Osteocyte (in vitro differentiated cells): ENCODE measurements around the gene FAT2. TPM values are rescaled to one million over a fixed set of nuclear protein-coding genes. Genes with fewer than 3 reads are reported as not detected.

Experiments used
- DNase-seq: peaks from one replicate; pipeline ENCODE4 v3.0.0; 2021; ENCODE audit warnings: mixed read lengths; ENCODE audit not compliant: unreplicated experiment; ENCODE audit errors: extremely low spot score
- H3K27ac Mint-ChIP-seq: one replicate; pipeline ENCODE4 v1.8.0; 2021; ENCODE audit warnings: mild to moderate bottlenecking, mixed read lengths; ENCODE audit not compliant: unreplicated experiment
- H3K27me3 Mint-ChIP-seq: one replicate; pipeline ENCODE4 v1.8.0; 2021; ENCODE audit warnings: mixed read lengths; ENCODE audit not compliant: unreplicated experiment
- H3K36me3 Mint-ChIP-seq: one replicate; pipeline ENCODE4 v1.8.0; 2021; ENCODE audit warnings: mixed read lengths; ENCODE audit not compliant: unreplicated experiment
- H3K4me1 Mint-ChIP-seq: one replicate; pipeline ENCODE4 v1.8.0; 2021; ENCODE audit warnings: mixed read lengths; ENCODE audit not compliant: unreplicated experiment
- H3K4me3 Mint-ChIP-seq: one replicate; pipeline ENCODE4 v1.8.0; 2021; ENCODE audit warnings: mild to moderate bottlenecking, moderate library complexity, mixed read lengths; ENCODE audit not compliant: unreplicated experiment
- H3K9me3 Mint-ChIP-seq: one replicate; pipeline ENCODE4 v1.8.0; 2021; ENCODE audit warnings: mixed read lengths; ENCODE audit not compliant: unreplicated experiment
- long read RNA-seq: library from polyadenylated mRNA; unstranded; transcript quantifications from one replicate; pipeline ENCODE4 v2.0.0, GENCODE V29; 2021
- total RNA-seq: library from RNA; stranded (reverse); gene quantifications from 2 replicates; pipeline ENCODE4 v1.2.1, GENCODE V29; 2021
- TF ChIP-seq, protein P1 (sequence below): fragments of 200-600 bp; sonication (generic); IDR thresholded peaks from 2 replicates; pipeline ENCODE4 v1.5.0; 2021; ENCODE audit warnings: antibody characterized with exemption, mild to moderate bottlenecking, moderate library complexity

Gene FAT2, protein sequence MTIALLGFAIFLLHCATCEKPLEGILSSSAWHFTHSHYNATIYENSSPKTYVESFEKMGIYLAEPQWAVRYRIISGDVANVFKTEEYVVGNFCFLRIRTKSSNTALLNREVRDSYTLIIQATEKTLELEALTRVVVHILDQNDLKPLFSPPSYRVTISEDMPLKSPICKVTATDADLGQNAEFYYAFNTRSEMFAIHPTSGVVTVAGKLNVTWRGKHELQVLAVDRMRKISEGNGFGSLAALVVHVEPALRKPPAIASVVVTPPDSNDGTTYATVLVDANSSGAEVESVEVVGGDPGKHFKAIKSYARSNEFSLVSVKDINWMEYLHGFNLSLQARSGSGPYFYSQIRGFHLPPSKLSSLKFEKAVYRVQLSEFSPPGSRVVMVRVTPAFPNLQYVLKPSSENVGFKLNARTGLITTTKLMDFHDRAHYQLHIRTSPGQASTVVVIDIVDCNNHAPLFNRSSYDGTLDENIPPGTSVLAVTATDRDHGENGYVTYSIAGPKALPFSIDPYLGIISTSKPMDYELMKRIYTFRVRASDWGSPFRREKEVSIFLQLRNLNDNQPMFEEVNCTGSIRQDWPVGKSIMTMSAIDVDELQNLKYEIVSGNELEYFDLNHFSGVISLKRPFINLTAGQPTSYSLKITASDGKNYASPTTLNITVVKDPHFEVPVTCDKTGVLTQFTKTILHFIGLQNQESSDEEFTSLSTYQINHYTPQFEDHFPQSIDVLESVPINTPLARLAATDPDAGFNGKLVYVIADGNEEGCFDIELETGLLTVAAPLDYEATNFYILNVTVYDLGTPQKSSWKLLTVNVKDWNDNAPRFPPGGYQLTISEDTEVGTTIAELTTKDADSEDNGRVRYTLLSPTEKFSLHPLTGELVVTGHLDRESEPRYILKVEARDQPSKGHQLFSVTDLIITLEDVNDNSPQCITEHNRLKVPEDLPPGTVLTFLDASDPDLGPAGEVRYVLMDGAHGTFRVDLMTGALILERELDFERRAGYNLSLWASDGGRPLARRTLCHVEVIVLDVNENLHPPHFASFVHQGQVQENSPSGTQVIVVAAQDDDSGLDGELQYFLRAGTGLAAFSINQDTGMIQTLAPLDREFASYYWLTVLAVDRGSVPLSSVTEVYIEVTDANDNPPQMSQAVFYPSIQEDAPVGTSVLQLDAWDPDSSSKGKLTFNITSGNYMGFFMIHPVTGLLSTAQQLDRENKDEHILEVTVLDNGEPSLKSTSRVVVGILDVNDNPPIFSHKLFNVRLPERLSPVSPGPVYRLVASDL (N-terminal part only)
- total RNA-seq: 30.1 and 38.4 TPM in 2 replicates
- long read RNA-seq, partial matches to known transcripts: 14 of 19 reads
- long read RNA-seq, other reads (novel, unspliced or antisense): 5 of 19 reads

DNA sequence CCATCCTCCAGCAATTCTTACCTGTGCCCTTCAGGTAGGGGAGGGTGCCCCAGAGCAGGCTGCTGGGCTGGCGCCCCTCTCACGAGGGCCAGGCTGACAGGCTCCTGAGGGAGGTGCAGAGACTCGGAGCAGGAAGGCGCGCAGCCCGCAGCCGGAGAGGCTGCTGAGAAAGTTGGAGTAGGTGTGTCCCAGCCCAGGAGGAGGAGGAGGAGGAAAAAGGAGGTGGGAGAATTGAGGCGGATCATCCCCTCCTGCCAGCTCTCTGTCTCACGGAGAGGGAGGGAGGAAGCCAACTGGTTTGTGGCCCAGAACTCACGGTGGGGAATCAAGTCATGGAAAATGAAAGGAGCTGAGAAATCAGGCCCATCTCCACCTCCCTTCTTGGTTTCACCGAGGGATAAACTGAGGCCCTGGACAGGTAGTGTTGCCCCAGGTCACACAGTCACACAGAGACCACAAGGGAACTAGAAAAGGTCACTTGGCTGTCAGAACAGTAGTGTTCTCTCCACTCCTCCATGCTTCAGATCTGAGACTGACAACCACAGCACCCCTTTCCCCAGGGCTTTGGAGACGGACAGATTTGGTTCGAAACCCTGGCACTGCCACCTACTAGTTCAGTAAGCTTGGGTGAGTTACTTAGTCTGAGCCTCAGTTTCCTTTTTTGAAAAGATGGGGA is at the start of gene FAT2:
Gene FAT2, minus strand, starts transcription at position 188 of the 676 bp plus-strand sequence. CDS start 22,400 bp downstream, outside the sequence.
- H3K4me1 Mint-ChIP-seq: peaks cover 68% of the 10 kb centered on the region
- TF ChIP-seq, protein P1, sequence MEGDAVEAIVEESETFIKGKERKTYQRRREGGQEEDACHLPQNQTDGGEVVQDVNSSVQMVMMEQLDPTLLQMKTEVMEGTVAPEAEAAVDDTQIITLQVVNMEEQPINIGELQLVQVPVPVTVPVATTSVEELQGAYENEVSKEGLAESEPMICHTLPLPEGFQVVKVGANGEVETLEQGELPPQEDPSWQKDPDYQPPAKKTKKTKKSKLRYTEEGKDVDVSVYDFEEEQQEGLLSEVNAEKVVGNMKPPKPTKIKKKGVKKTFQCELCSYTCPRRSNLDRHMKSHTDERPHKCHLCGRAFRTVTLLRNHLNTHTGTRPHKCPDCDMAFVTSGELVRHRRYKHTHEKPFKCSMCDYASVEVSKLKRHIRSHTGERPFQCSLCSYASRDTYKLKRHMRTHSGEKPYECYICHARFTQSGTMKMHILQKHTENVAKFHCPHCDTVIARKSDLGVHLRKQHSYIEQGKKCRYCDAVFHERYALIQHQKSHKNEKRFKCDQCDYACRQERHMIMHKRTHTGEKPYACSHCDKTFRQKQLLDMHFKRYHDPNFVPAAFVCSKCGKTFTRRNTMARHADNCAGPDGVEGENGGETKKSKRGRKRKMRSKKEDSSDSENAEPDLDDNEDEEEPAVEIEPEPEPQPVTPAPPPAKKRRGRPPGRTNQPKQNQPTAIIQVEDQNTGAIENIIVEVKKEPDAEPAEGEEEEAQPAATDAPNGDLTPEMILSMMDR: no peak
- DNase-seq: no peak
- H3K27ac Mint-ChIP-seq: peak within 1 kb of the TSS; percentile 81
- H3K9me3 Mint-ChIP-seq: no peaks in the 10 kb centered on the region
- peaks cover 2% of the 10 kb centered on the region for H3K36me3 Mint-ChIP-seq
- peaks cover 3% of the 10 kb centered on the region for H3K27me3 Mint-ChIP-seq
- peak within 1 kb of the TSS; percentile 71 for H3K4me3 Mint-ChIP-seq

DNA sequence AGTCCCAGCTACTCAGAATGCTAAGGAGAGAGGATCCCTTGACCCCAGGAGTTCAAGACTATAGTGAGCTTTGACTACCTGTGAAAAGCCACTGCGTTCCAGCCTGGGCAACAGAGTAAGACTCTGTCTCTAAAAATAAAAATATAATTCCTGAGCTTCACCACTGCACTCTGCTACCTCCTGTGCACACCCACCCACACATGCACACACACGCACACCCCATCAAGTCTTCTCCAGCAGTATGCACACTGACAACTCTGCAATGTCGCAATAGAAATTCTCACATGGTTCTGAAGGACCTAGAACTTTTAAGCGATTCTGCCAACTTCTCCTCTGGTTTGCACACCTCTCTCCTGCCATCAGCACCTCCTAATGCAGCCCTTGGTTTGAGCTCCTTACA is 47.5 kb upstream of the FAT2 start:
- H3K27me3 Mint-ChIP-seq: peaks cover 16% of the 10 kb centered on the region
- H3K9me3 Mint-ChIP-seq: no peaks in the 10 kb centered on the region
- TF ChIP-seq, protein P1: no peak
- peaks cover 17% of the 10 kb centered on the region for H3K4me1 Mint-ChIP-seq
- H3K27ac Mint-ChIP-seq: no peak overlapping the region
- DNase-seq: no peak
- H3K4me3 Mint-ChIP-seq: no peak overlapping the region
- H3K36me3 Mint-ChIP-seq: no peaks in the 10 kb centered on the region

DNA sequence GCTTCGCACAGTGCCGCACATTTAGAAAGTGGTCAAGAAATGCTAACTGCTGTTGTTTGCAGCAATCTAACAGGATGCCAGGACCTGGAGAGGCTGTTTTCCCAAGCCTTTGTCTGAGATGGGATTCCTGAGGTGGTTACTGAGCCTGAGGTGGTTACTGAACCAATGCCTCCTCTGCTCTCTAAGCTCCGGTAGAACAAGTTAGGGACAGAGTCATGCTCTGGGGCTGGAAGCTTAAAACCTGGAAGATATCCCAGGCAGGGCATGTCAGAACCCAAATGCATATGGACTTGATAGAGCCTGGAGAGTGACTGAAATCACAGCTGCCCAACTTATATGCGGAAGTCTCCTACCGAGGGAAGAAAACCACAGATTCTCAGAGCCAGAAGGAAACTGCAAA is 46.5 kb upstream of the FAT2 start:
- TF ChIP-seq, protein P1: no peak
- Mint-ChIP-seq H3K4me3 (no peak overlapping the region), H3K27me3 (peaks cover 16% of the 10 kb centered on the region), H3K4me1 (peaks cover 21% of the 10 kb centered on the region), H3K27ac (no peak overlapping the region), H3K36me3 (no peaks in the 10 kb centered on the region), H3K9me3 (no peaks in the 10 kb centered on the region)
- DNase-seq: no peak

DNA sequence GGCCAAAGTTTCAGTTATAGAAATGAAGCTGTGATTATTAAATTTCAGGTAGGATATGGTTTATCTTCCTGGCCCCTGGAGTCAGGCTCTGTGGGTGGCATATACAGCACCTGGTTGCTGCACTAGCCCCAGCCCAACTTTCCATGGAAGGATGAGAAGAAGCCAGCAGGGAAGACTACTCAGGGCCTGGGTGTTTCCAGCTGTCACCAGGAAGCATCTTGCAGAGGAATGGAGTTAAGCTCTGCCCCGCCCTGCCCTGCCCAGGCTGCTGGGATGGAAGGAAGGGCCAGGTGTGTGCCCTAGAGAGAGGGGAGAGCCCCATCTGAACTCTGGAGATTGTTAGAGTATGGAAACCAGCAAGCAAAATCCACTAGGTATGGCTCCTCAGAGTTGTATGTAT is 42.8 kb upstream of the FAT2 start:
- DNase-seq: no peak
- no peaks in the 10 kb centered on the region for H3K36me3 Mint-ChIP-seq

More for the DNA sequence above, 42.8 kb upstream of the FAT2 start:
- Mint-ChIP-seq H3K4me1 (peaks cover 31% of the 10 kb centered on the region), H3K9me3 (no peaks in the 10 kb centered on the region), H3K27me3 (peaks cover 10% of the 10 kb centered on the region), H3K4me3 (no peak overlapping the region), H3K27ac (no peak overlapping the region)
- TF ChIP-seq, protein P1: no peak
